Measurements from ENCODE around the gene ANKS4B. TPM values are rescaled to one million over a fixed set of nuclear protein-coding genes. Genes with fewer than 3 reads are reported as not detected.

The ANKS4B gene
- total and polyA plus RNA-seq, 2 experiments from 2014 or later: 0.07 TPM; not detected in 1

- Histone ChIP-seq H3K27ac (ENCODE audit: low read depth) (no peak overlapping the region), H2AFZ (no peak overlapping the region), H3K4me3 (0 out of 2 replicates have a peak overlapping the region, but pooled peaks have one; percentile 78), H3K4me2 (peak overlapping the region; percentile 84; the same call in 1 of the 2 replicates), H3K4me1 (ENCODE audit: insufficient read depth) (peaks cover 12% of the 10 kb centered on the region), H3K36me3 (ENCODE audit: insufficient read depth) (no peaks in the 10 kb centered on the region), H4K20me1 (replicated peaks; ENCODE audit: insufficient read depth) (0 out of 2 replicates have a peak, but pooled peaks cover 10% of the 10 kb centered on the region), H3K9me2 (ENCODE audit: insufficient read depth) (no peaks in the 10 kb centered on the region), H3K79me2 (replicated peaks; ENCODE audit: insufficient read depth) (no peaks in the 10 kb centered on the region), H3F3A (replicated peaks; ENCODE audit: low read depth) (no peaks in the 10 kb centered on the region), H3K27me3 (ENCODE audit: insufficient read depth) (peaks cover 41% of the 10 kb centered on the region)
- Mint-ChIP-seq H3K27ac (no peak overlapping the region), H3K4me3 (no peak overlapping the region), H3K27me3 (ENCODE audit: insufficient read depth, low read depth, poor library complexity) (peaks cover 48% of the 10 kb centered on the region), H3K4me1 (peaks cover 20% of the 10 kb centered on the region), H3K36me3 (ENCODE audit: low read depth) (no peaks in the 10 kb centered on the region), H3K9me3 (no peaks in the 10 kb centered on the region; the same call in 2 of the 3 replicates)
- DNase-seq (ENCODE audit: low spot score) (no peak), ATAC-seq (no peak)
- TF ChIP-seq ZNF114 (CRISPR knock-in tag; IDR thresholded peaks at IDR 0.05) (no peak), STAT1 (IDR thresholded peaks at IDR 0.05; ENCODE audit: unreplicated experiment) (no peak), ZNF462 (CRISPR knock-in tag; IDR thresholded peaks at IDR 0.05) (no peak), EZH2phosphoT487 (IDR thresholded peaks at IDR 0.05; ENCODE audit: unreplicated experiment) (no peak), ZNF331 (CRISPR knock-in tag; IDR thresholded peaks at IDR 0.05; ENCODE audit: low read depth) (no peak), CREB1 (CRISPR knock-in tag; IDR thresholded peaks at IDR 0.05; ENCODE audit: low read depth) (no peak), JUNB (IDR thresholded peaks at IDR 0.05; ENCODE audit: unreplicated experiment) (no peak), EZH2 (IDR thresholded peaks at IDR 0.05; ENCODE audit: low read depth, unreplicated experiment) (no peak), POLR2AphosphoS5 (IDR thresholded peaks at IDR 0.05; ENCODE audit: low read depth) (no peak), CTCF (conservative IDR thresholded peaks at IDR 0.05; ENCODE audit: low read depth in 2 of 2) (no peak)
These were observed 69.5 kb downstream of the ANKS4B start for GRCh38 chr16:21302898-21303528.

Other genes starting within 250 kb of the ANKS4B start
- 1.2 and 1.3 TPM in 2 replicates for gene DNAH3, start 82.9 kb upstream of the ANKS4B start, total RNA-seq (2014; rRNA removed; shearing (Covaris generic))
- 0.70 and 1.0 TPM in 2 replicates for gene DNAH3, start 82.9 kb upstream of the ANKS4B start, polyA plus RNA-seq (2016; fragmentation: Nextera tagmentation; extraction: Ambion mirVana)
- 33.8 TPM in 2 replicates for gene LDAF1, start 75.0 kb upstream of the ANKS4B start, total RNA-seq (2014; rRNA removed; shearing (Covaris generic))
- gene LDAF1, start 75.0 kb upstream of the ANKS4B start, polyA plus RNA-seq (2016; fragmentation: Nextera tagmentation; extraction: Ambion mirVana): 20.5 and 23.6 TPM in 2 replicates
- 0.16 TPM in 1 of 2 replicates, not detected in the other for gene ZP2, start 22.1 kb upstream of the ANKS4B start, total RNA-seq (2014; rRNA removed; shearing (Covaris generic))
- gene ZP2, start 22.1 kb upstream of the ANKS4B start, polyA plus RNA-seq (2016; fragmentation: Nextera tagmentation; extraction: Ambion mirVana): not detected in 2 replicates
- gene CRYM, start 44.6 kb downstream of the ANKS4B start, total RNA-seq (2014; rRNA removed; shearing (Covaris generic)): 15.5 and 18.0 TPM in 2 replicates
- 15.2 and 17.6 TPM in 2 replicates for gene CRYM, start 44.6 kb downstream of the ANKS4B start, polyA plus RNA-seq (2016; fragmentation: Nextera tagmentation; extraction: Ambion mirVana)

Data from GM23338 (cell line).